Vagina (tissue), 2 donors: ENCODE data around the gene CFAP47. TPM values are rescaled to one million over a fixed set of nuclear protein-coding genes. Genes with fewer than 3 reads are reported as not detected.
A peak's percentile ranks its signal among the peaks of the same experiment; 100 is the strongest.
"Not testable (repeated sequence)": the region's sequence is repeated elsewhere in the genome, so short reads cannot be mapped to it uniquely, and the experiment has no call there.

ENCODE experiments used
- DNase-seq, 2 donors: peaks; one replicate each; pipeline ENCODE4 v3.0.0-alpha.2; 2017; ENCODE audit errors: extremely low spot score in 2 of 2
- H3K27ac ChIP-seq: fragments of 200-600 bp; sonication (generic); one replicate; pipeline ENCODE4 v1.5.1; 2019
- H3K27me3 ChIP-seq: fragments of 200-600 bp; sonication (generic); one replicate; pipeline ENCODE4 v1.5.1; 2019
- H3K36me3 ChIP-seq, 2 donors: fragments of 200-600 bp; sonication (generic); one replicate each; pipeline ENCODE4 v1.5.1; 2017 to 2019
- H3K4me1 ChIP-seq: fragments of 200-600 bp; sonication (generic); one replicate; pipeline ENCODE4 v1.5.1; 2019
- H3K4me3 ChIP-seq, 2 donors: fragments of 200-600 bp; sonication (generic); 1 replicate in 1 of 2; 2 replicates in 1 of 2; pipeline ENCODE4 v1.5.1; 2016 to 2019
- H3K9me3 ChIP-seq: fragments of 200-600 bp; sonication (generic); one replicate; pipeline ENCODE4 v1.5.1; 2019
- CTCF ChIP-seq, 3 experiments: fragments of 450-650 bp in 2 of 3; fragments of 200-600 bp in 1 of 3; sonication (generic) in 1 of 3; IDR thresholded peaks; one replicate each; pipeline ENCODE4 v1.5.1; 2017 to 2019; ENCODE audit warnings: antibody characterized with exemption in 3 of 3, mild to moderate bottlenecking in 2 of 3, moderate library complexity in 2 of 3
- POLR2A ChIP-seq, 2 donors: fragments of 450-650 bp; IDR thresholded peaks; one replicate each; pipeline ENCODE4 v1.6.1; 2017; ENCODE audit warnings: antibody characterized with exemption in 2 of 2, mild to moderate bottlenecking in 2 of 2, moderate library complexity in 2 of 2
- POLR2AphosphoS5 ChIP-seq, 2 donors: sonication (generic); formaldehyde crosslinking; IDR thresholded peaks; one replicate each; pipeline ENCODE4 v1.9.0; 2017; ENCODE audit warnings: antibody characterized with exemption in 2 of 2, mild to moderate bottlenecking in 2 of 2, low read depth in 1 of 2; ENCODE audit not compliant: insufficient read depth in 1 of 2
- intact Hi-C: fragments of 100-400 bp; cut with DNase I; formaldehyde crosslinking; loops from one replicate; pipeline ENCODE4 v1.15.1; 2023
- total RNA-seq: library from RNA; depleted of rRNA; stranded (reverse); fragments of >200 nt; gene quantifications from one replicate; pipeline ENCODE4 v1.2.3, GENCODE V29; 2016

CFAP47 gene
- total RNA-seq = not detected

GRCh38 chrX:35919536-35920309, at the start of gene CFAP47:
Gene CFAP47 (plus strand): TSS chrX:35919734. CDS start chrX:35919800, 66 bp downstream.
- H3K4me3 ChIP-seq = peak within 1 kb of the TSS in 1 of 2 donors; percentile 16

GRCh38 chrX:35880601-35881000, 38.9 kb upstream of the CFAP47 start:
- intact Hi-C loops = no loop called here
- TF ChIP-seq CTCF (IDR thresholded peaks at IDR 0.05) = no peak
- no peak for TF ChIP-seq POLR2A (IDR thresholded peaks at IDR 0.05)
- no peak for TF ChIP-seq POLR2AphosphoS5 (IDR thresholded peaks at IDR 0.05; ENCODE audit: insufficient read depth in 1 of 2, low read depth in 1 of 2)
- no peaks in the 10 kb centered on the region for H3K27me3 ChIP-seq
- no peak overlapping the region for H3K27ac ChIP-seq
- H3K9me3 ChIP-seq = no peaks in the 10 kb centered on the region
- no peak for DNase-seq
- no peaks in the 10 kb centered on the region for H3K36me3 ChIP-seq
- H3K4me3 ChIP-seq = no peak overlapping the region
- no peaks in the 10 kb centered on the region for H3K4me1 ChIP-seq

More at GRCh38 chrX:35919536-35920309, at the start of gene CFAP47:
- Histone ChIP-seq H3K27me3 (no peaks in the 10 kb centered on the region), H3K4me1 (no peaks in the 10 kb centered on the region), H3K27ac (no peak within 1 kb of the TSS), H3K9me3 (no peaks in the 10 kb centered on the region), H3K36me3 (no peaks in the 10 kb centered on the region)
- TF ChIP-seq CTCF (IDR thresholded peaks at IDR 0.05) (no peak), POLR2A (IDR thresholded peaks at IDR 0.05) (no peak)
- no peak for DNase-seq
- intact Hi-C loops = no loop called here

GRCh38 chrX:35886135-35886534, 33.4 kb upstream of the CFAP47 start:
- no peak for DNase-seq
- Histone ChIP-seq H3K36me3 (no peaks in the 10 kb centered on the region), H3K27me3 (no peaks in the 10 kb centered on the region), H3K4me1 (no peaks in the 10 kb centered on the region), H3K9me3 (no peaks in the 10 kb centered on the region), H3K27ac (no peak overlapping the region), H3K4me3 (no peak overlapping the region)
- intact Hi-C loops = no loop called here
- TF ChIP-seq POLR2AphosphoS5 (IDR thresholded peaks at IDR 0.05; ENCODE audit: insufficient read depth in 1 of 2, low read depth in 1 of 2) = no peak
- TF ChIP-seq POLR2A (IDR thresholded peaks at IDR 0.05) = no peak
- no peak for TF ChIP-seq CTCF (IDR thresholded peaks at IDR 0.05)

GRCh38 chrX:35890699-35891098, 28.8 kb upstream of the CFAP47 start:
- DNase-seq = no peak
- TF ChIP-seq POLR2AphosphoS5 (IDR thresholded peaks at IDR 0.05; ENCODE audit: insufficient read depth in 1 of 2, low read depth in 1 of 2) (no peak), POLR2A (IDR thresholded peaks at IDR 0.05) (no peak), CTCF (IDR thresholded peaks at IDR 0.05) (no peak)
- intact Hi-C loops = no loop called here
- Histone ChIP-seq H3K27ac (no peak overlapping the region), H3K4me3 (no peak overlapping the region), H3K9me3 (no peaks in the 10 kb centered on the region), H3K4me1 (no peaks in the 10 kb centered on the region), H3K36me3 (no peaks in the 10 kb centered on the region), H3K27me3 (no peaks in the 10 kb centered on the region)

GRCh38 chrX:35986816-35987215, 67.3 kb downstream of the CFAP47 start:
- intact Hi-C loops, H3K9me3 ChIP-seq, DNase-seq, H3K27ac ChIP-seq, H3K4me3 ChIP-seq, H3K27me3 ChIP-seq, H3K36me3 ChIP-seq, H3K4me1 ChIP-seq: not testable (repeated sequence)
